H1 (cell line): ENCODE data around the gene HMGN2. TPM values are rescaled to one million over a fixed set of nuclear protein-coding genes. Genes with fewer than 3 reads are reported as not detected.

ENCODE experiments used
- CTCF ChIA-PET: fragments of 300-600 bp; sonication (Branson Sonifier 250); formaldehyde crosslinking; loops from one replicate; lab custom pipeline; 2021; ENCODE audit not compliant: partially characterized antibody; lab: Charles Lee
- POLR2A ChIA-PET: fragments of 300-600 bp; sonication (Branson Sonifier 250); formaldehyde crosslinking; loops from one replicate; lab custom pipeline; 2021; ENCODE audit warnings: inconsistent platforms; ENCODE audit not compliant: partially characterized antibody; lab: Charles Lee
- DNase-seq, 2 experiments: peaks; one replicate each; pipeline versions ENCODE4 v3.0.0 to v3.0.0-alpha.2; 2010 to 2022; ENCODE audit warnings: low spot score in 2 of 2, low read depth in 1 of 2, mixed read lengths in 1 of 2
- FAIRE-seq: peaks from 2 replicates; lab custom pipeline; 2011; peaks lifted over from hg19 to GRCh38; lab: Jason Lieb, UNC
- H2AFZ ChIP-seq: 2 replicates; pipeline ENCODE4 v1.8.1; 2012; ENCODE audit warnings: low read length, inconsistent platforms
- H2AK5ac ChIP-seq: 2 replicates; pipeline ENCODE4 v1.6.1; 2013; ENCODE audit warnings: low read depth, low read length
- H2BK120ac ChIP-seq: replicated peaks from 2 replicates; pipeline ENCODE3; 2013; ENCODE audit warnings: low read depth, low read length, inconsistent platforms
- H2BK12ac ChIP-seq: 2 replicates; pipeline ENCODE4 v1.6.1; 2013; ENCODE audit warnings: low read depth, low read length
- H2BK15ac ChIP-seq: 2 replicates; pipeline ENCODE4 v1.6.1; 2013; ENCODE audit warnings: low read length
- H2BK20ac ChIP-seq: 2 replicates; pipeline ENCODE4 v1.6.1; 2013; ENCODE audit warnings: low read length
- H2BK5ac ChIP-seq: 2 replicates; pipeline ENCODE4 v1.6.1; 2013; ENCODE audit warnings: low read depth, low read length
- H3K14ac ChIP-seq: 2 replicates; pipeline ENCODE4 v1.6.1; 2013; ENCODE audit warnings: inconsistent platforms; ENCODE audit not compliant: insufficient read length
- H3K18ac ChIP-seq: 2 replicates; pipeline ENCODE4 v1.6.1; 2013; ENCODE audit warnings: low read length; ENCODE audit errors: extremely low read depth
- H3K23ac ChIP-seq: 2 replicates; pipeline ENCODE4 v1.6.1; 2013; ENCODE audit warnings: inconsistent platforms; ENCODE audit not compliant: insufficient read length
- H3K23me2 ChIP-seq: 2 replicates; pipeline ENCODE4 v1.6.1; 2013; ENCODE audit warnings: low read depth, low read length
- H3K27ac ChIP-seq: 2 replicates; pipeline ENCODE4 v1.6.1; 2011; ENCODE audit warnings: low read depth, low read length, inconsistent platforms
- H3K27me3 ChIP-seq, 4 experiments: replicated peaks in 1 of 4; 1 replicate in 1 of 4; 2 replicates in 3 of 4; pipeline versions ENCODE4 v1.6.1 to v1.8.1; 2011 to 2013; ENCODE audit warnings: low read length in 3 of 4, mild to moderate bottlenecking in 3 of 4, inconsistent platforms in 2 of 4, mixed read lengths in 2 of 4, moderate library complexity in 1 of 4; ENCODE audit not compliant: control insufficient read depth in 3 of 4, insufficient read depth in 3 of 4; ENCODE audit errors: extremely low read depth in 1 of 4
- H3K36me3 ChIP-seq, 4 experiments: 2 replicates each; pipeline versions ENCODE4 v1.6.1 to v1.8.1; 2011 to 2013; ENCODE audit warnings: mild to moderate bottlenecking in 4 of 4, low read length in 3 of 4, moderate library complexity in 2 of 4, control low read depth in 1 of 4, inconsistent platforms in 1 of 4; ENCODE audit not compliant: insufficient read depth in 4 of 4, control insufficient read depth in 2 of 4
- H3K4ac ChIP-seq: replicated peaks from 2 replicates; pipeline ENCODE3; 2013; ENCODE audit warnings: low read length, low read depth, mixed read lengths, inconsistent platforms; ENCODE audit not compliant: insufficient read length
- H3K4me1 ChIP-seq, 4 experiments: replicated peaks in 1 of 4; 1 replicate in 1 of 4; 2 replicates in 3 of 4; pipeline versions ENCODE4 v1.6.1 to v1.8.1; 2011 to 2013; ENCODE audit warnings: low read length in 3 of 4, inconsistent platforms in 2 of 4, mixed read lengths in 1 of 4; ENCODE audit not compliant: insufficient read depth in 4 of 4, control insufficient read depth in 3 of 4
- H3K4me2 ChIP-seq, 2 experiments: 2 replicates each; pipeline versions ENCODE4 v1.6.1 to v1.8.1; 2011 to 2013; ENCODE audit warnings: low read depth in 2 of 2, low read length in 2 of 2, control low read depth in 1 of 2, inconsistent platforms in 1 of 2, mild to moderate bottlenecking in 1 of 2; ENCODE audit not compliant: insufficient read depth in 1 of 2
- H3K4me3 ChIP-seq, 4 experiments: fragments of 200-600, 300-600 bp in 1 of 4; sonication (generic), shearing (Covaris generic), sonication (Bioruptor Twin) in 1 of 4; 2 replicates each; pipeline versions ENCODE4 v1.5.1 to v1.8.1; 2011 to 2016; ENCODE audit warnings: low read length in 4 of 4, low read depth in 3 of 4, control low read depth in 2 of 4, inconsistent platforms in 2 of 4, mild to moderate bottlenecking in 2 of 4, mixed read lengths in 1 of 4, moderate library complexity in 1 of 4; ENCODE audit not compliant: insufficient read depth in 2 of 4; ENCODE audit errors: extremely low read depth in 1 of 4
- H3K56ac ChIP-seq: replicated peaks from 2 replicates; pipeline ENCODE3; 2013; ENCODE audit warnings: low read depth, mild to moderate bottlenecking, mixed read lengths, low read length, inconsistent platforms; ENCODE audit not compliant: insufficient read length
- H3K79me1 ChIP-seq: 2 replicates; pipeline ENCODE4 v1.6.1; 2013; ENCODE audit warnings: low read depth, low read length, control low read depth
- H3K79me2 ChIP-seq, 2 experiments: 2 replicates each; pipeline versions ENCODE4 v1.6.1 to v1.8.1; 2012 to 2013; ENCODE audit warnings: low read length in 2 of 2, mild to moderate bottlenecking in 2 of 2, inconsistent platforms in 1 of 2; ENCODE audit not compliant: insufficient read depth in 2 of 2, control insufficient read depth in 1 of 2
- H3K9ac ChIP-seq, 4 experiments: replicated peaks in 1 of 4; 1 replicate in 1 of 4; 2 replicates in 3 of 4; pipeline versions ENCODE4 v1.6.1 to v1.8.1; 2011 to 2013; ENCODE audit warnings: low read depth in 3 of 4, low read length in 3 of 4, control low read depth in 2 of 4, mild to moderate bottlenecking in 2 of 4, moderate library complexity in 2 of 4, inconsistent platforms in 1 of 4; ENCODE audit errors: extremely low read depth in 1 of 4
- H3K9me3 ChIP-seq, 2 experiments: 2 replicates each; pipeline versions ENCODE4 v1.6.1 to v1.8.1; 2012 to 2013; ENCODE audit warnings: mild to moderate bottlenecking in 2 of 2, moderate library complexity in 2 of 2, control low read depth in 1 of 2, inconsistent platforms in 1 of 2, low read depth in 1 of 2, low read length in 1 of 2, mixed read lengths in 1 of 2; ENCODE audit not compliant: insufficient read depth in 2 of 2
- H4K20me1 ChIP-seq, 2 experiments: replicated peaks in 1 of 2; 2 replicates each; pipeline versions ENCODE3 to v1.8.1; 2011 to 2013; ENCODE audit warnings: inconsistent platforms in 2 of 2, low read length in 2 of 2, mild to moderate bottlenecking in 1 of 2; ENCODE audit not compliant: insufficient read depth in 2 of 2, control insufficient read depth in 1 of 2
- H4K5ac ChIP-seq: 2 replicates; pipeline ENCODE4 v1.6.1; 2013; ENCODE audit warnings: low read length, low read depth, mixed read lengths, inconsistent platforms; ENCODE audit not compliant: insufficient read length
- H4K8ac ChIP-seq: 2 replicates; pipeline ENCODE4 v1.8.0; 2013; ENCODE audit warnings: mild to moderate bottlenecking, moderate library complexity, low read length, inconsistent platforms; ENCODE audit not compliant: insufficient read depth; ENCODE audit errors: extremely low read depth
- H4K91ac ChIP-seq: replicated peaks from 2 replicates; pipeline ENCODE3; 2013; ENCODE audit warnings: low read length, mixed read lengths, inconsistent platforms; ENCODE audit not compliant: insufficient read length
- WGBS, 2 experiments: shearing (Covaris generic) in 1 of 2; methylation state at CpG; one replicate each; pipeline versions ENCODE4 v1.1.6 to v1.1.7; 2013 to 2015; ENCODE audit warnings: low lambda C conversion rate in 2 of 2, mixed read lengths in 2 of 2, inconsistent platforms in 1 of 2, low coverage in 1 of 2, missing lambda C conversion rate in 1 of 2; ENCODE audit not compliant: insufficient replicate concordance in 2 of 2, insufficient coverage in 1 of 2, insufficient read length in 1 of 2; ENCODE audit errors: extremely low coverage in 1 of 2, missing lambda C conversion rate in 1 of 2; 5-methylcytosine and 5-hydroxymethylcytosine counted together
- polyA plus RNA-seq, 7 experiments: library from polyadenylated mRNA; depleted of rRNA in 3 of 7; stranded (reverse) in 5 of 7; unstranded in 2 of 7; fragments of >200 nt in 5 of 7; fragments of 200-250 nt in 2 of 7; gene quantifications; 1 replicate in 5 of 7; 2 replicates in 1 of 7; 4 replicates in 1 of 7; pipeline versions ENCODE4 v1.2.1 to v1.2.3, GENCODE V29; 2011 to 2013; ENCODE audit warnings: missing spikeins in 2 of 7, mixed read lengths in 2 of 7
- total RNA-seq: library from RNA; stranded (reverse); fragmentation: NEBNext Ultra II Directional; extraction: Animal tissue kit (Norgen Biotek cat#: 25700); gene quantifications from 2 replicates; pipeline ENCODE4 v1.2.1, GENCODE V29; 2021

The HMGN2 gene
- total and polyA plus RNA-seq, 2 of the 8 experiments (the other 6 are each of a cell fraction or from before 2014, with no cell fraction given): 254 to 453 TPM

DNA sequence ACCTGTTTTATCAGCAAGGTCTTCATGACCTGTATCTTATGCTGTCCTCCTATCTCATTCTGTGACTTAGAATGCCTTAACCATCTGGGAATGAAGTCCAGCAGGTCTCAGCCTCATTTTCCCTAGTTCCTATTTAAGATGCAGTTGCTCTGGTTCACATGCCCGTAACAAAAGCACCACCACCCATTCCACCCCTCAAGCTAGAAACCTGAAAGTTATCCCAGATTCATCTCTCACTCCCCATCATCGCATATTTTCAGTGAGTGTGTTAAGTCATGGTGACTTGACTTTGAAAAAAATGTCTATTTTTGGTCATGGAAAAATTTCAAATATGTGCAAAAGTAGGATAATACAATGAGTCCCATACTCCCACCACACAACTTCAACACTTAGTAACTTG is 11.7 kb downstream of the HMGN2 start:
- Histone ChIP-seq H3K4me2 (no peak overlapping the region), H3K27me3 (no peaks in the 10 kb centered on the region), H2AK5ac (no peak overlapping the region), H3K36me3 (peaks cover 0 to 4% (median 0%) of the 10 kb centered on the region in 4 experiments; a peak in 2 of 8 replicates), H2AFZ (no peak overlapping the region), H3K9ac (no peak overlapping the region), H3K18ac (no peak overlapping the region), H2BK15ac (no peak overlapping the region), H3K9me3 (no peaks in the 10 kb centered on the region), H2BK5ac (no peak overlapping the region), H4K5ac (no peak overlapping the region), H4K91ac (no peak overlapping the region), H3K79me2 (no peaks in the 10 kb centered on the region), H3K79me1 (no peaks in the 10 kb centered on the region), H3K4me3 (no peak overlapping the region), H3K56ac (no peak overlapping the region), H4K8ac (no peak overlapping the region), H3K27ac (no peak overlapping the region), H3K4ac (no peak overlapping the region), H3K4me1 (no peaks in the 10 kb centered on the region), H3K14ac (no peak overlapping the region), H3K23ac (no peak overlapping the region), H2BK20ac (no peak overlapping the region), H2BK12ac (no peak overlapping the region), H3K23me2 (no peaks in the 10 kb centered on the region), H4K20me1 (no peaks in the 10 kb centered on the region), H2BK120ac (no peak overlapping the region)
- DNase-seq (no peak), FAIRE-seq (no peak)
- ChIA-PET POLR2A (interaction anchor here (1.1 to 7.0 kb wide), 4 partner anchors 9 to 31 kb away, joined by 4 to 49 read pairs (median 8); partner anchors contain the start of gene HMGN2), CTCF (no interaction called here)
- WGBS, 2 experiments: 92% methylated on average over 2 of the region's 2 CpGs; no CpG with 5 or more reads in 1 of the 2 experiments
